Esophagus muscularis mucosa (tissue), 4 donors: ENCODE results near the gene CDK2AP2. TPM values are rescaled to one million over a fixed set of nuclear protein-coding genes. Genes with fewer than 3 reads are reported as not detected.

ENCODE experiments used
- DNase-seq: peaks from one replicate; pipeline ENCODE4 v3.0.0-alpha.2; 2017; ENCODE audit errors: extremely low spot score
- H3K27ac ChIP-seq, 4 donors: fragments of 200-600 bp; sonication (generic); replicated peaks in 1 of 4; 1 replicate in 3 of 4; 2 replicates in 1 of 4; pipeline ENCODE4 v1.5.1; 2016 to 2019; ENCODE audit warnings: mild to moderate bottlenecking in 1 of 4
- H3K27me3 ChIP-seq, 4 donors: fragments of 200-600 bp; sonication (generic); one replicate each; pipeline versions ENCODE4 v1.5.1 to v1.6.0; 2016 to 2019
- H3K36me3 ChIP-seq, 4 donors: fragments of 200-600 bp; sonication (generic); one replicate each; pipeline ENCODE4 v1.5.1; 2016 to 2019
- H3K4me1 ChIP-seq, 4 donors: fragments of 200-600 bp; sonication (generic); one replicate each; pipeline ENCODE4 v1.5.1; 2016 to 2019
- H3K4me3 ChIP-seq, 4 donors: fragments of 200-600 bp; sonication (generic); 1 replicate in 2 of 4; 2 replicates in 2 of 4; pipeline ENCODE4 v1.5.1; 2016 to 2019; ENCODE audit warnings: mild to moderate bottlenecking in 4 of 4, moderate library complexity in 1 of 4
- H3K9me3 ChIP-seq, 4 donors: fragments of 200-600 bp; sonication (generic); 1 replicate in 3 of 4; 2 replicates in 1 of 4; pipeline ENCODE4 v1.5.1; 2016 to 2019
- EP300 ChIP-seq: sonication (generic); formaldehyde crosslinking; IDR thresholded peaks from one replicate; pipeline ENCODE4 v1.6.1; 2017; ENCODE audit warnings: antibody characterized with exemption
- POLR2A ChIP-seq: fragments of 450-650 bp; IDR thresholded peaks from one replicate; pipeline ENCODE4 v1.6.1; 2017; ENCODE audit warnings: antibody characterized with exemption, moderate library complexity, mild to moderate bottlenecking, low read depth
- POLR2AphosphoS5 ChIP-seq, 2 donors: sonication (generic); formaldehyde crosslinking; IDR thresholded peaks; one replicate each; pipeline ENCODE4 v1.6.1; 2017; ENCODE audit warnings: antibody characterized with exemption in 2 of 2
- whole genome bisulfite sequencing: methylation state at CpG from one replicate; pipeline ENCODE4 v1.1.5; 2018; 5-methylcytosine and 5-hydroxymethylcytosine counted together
- intact Hi-C: fragments of 100-400 bp; cut with DNase I; formaldehyde crosslinking; loops from one replicate; pipeline ENCODE4 v1.15.1; 2023
- total RNA-seq, 4 donors: library from RNA; depleted of rRNA; stranded (reverse); fragments of >200 nt; gene quantifications; one replicate each; pipeline versions ENCODE4 v1.1.0 to v1.2.1, GENCODE V29; 2016
- TF ChIP-seq, protein P1 (sequence below), 3 experiments: fragments of 200-600 bp in 2 of 3; fragments of 450-650 bp in 1 of 3; sonication (generic) in 2 of 3; IDR thresholded peaks; one replicate each; pipeline ENCODE4 v1.5.1; 2017 to 2019; ENCODE audit warnings: antibody characterized with exemption in 3 of 3, mild to moderate bottlenecking in 2 of 3, moderate library complexity in 1 of 3

CDK2AP2 gene
- total RNA-seq, 4 donors from 2014 or later, result 61.0 to 111 (median 67.8) TPM

DNA sequence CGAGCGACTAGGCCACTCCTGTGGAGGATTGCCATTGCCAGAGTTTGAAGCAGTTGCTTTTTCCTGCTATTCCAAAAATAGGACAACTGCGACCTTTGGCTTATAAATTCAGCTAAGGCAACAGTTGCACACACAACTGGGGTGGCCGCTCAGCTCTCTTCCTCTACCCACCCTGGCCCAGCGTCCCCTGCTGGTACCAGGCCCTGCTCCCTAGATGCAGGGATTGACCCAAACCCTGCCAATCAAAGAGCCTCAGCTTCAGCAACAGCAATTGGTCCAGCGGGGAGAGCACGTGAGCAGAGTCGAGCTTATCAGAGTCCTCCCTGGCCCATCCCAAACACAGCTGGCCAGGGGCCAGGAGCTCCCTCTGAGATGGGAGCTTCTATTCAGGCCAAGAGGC is 37.3 kb upstream of the CDK2AP2 start:
- DNase-seq, result no peak
- Histone ChIP-seq H3K9me3 (no peaks in the 10 kb centered on the region), H3K27me3 (no peaks in the 10 kb centered on the region), H3K4me1 (peaks cover 0 to 9% (median 0%) of the 10 kb centered on the region in 4 donors), H3K4me3 (no peak overlapping the region), H3K36me3 (no peaks in the 10 kb centered on the region), H3K27ac (no peak overlapping the region)
- TF ChIP-seq EP300, result no peak
- TF ChIP-seq, protein P1, sequence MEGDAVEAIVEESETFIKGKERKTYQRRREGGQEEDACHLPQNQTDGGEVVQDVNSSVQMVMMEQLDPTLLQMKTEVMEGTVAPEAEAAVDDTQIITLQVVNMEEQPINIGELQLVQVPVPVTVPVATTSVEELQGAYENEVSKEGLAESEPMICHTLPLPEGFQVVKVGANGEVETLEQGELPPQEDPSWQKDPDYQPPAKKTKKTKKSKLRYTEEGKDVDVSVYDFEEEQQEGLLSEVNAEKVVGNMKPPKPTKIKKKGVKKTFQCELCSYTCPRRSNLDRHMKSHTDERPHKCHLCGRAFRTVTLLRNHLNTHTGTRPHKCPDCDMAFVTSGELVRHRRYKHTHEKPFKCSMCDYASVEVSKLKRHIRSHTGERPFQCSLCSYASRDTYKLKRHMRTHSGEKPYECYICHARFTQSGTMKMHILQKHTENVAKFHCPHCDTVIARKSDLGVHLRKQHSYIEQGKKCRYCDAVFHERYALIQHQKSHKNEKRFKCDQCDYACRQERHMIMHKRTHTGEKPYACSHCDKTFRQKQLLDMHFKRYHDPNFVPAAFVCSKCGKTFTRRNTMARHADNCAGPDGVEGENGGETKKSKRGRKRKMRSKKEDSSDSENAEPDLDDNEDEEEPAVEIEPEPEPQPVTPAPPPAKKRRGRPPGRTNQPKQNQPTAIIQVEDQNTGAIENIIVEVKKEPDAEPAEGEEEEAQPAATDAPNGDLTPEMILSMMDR (IDR thresholded peaks at IDR 0.05), result no peak
- no peak for TF ChIP-seq POLR2AphosphoS5 (IDR thresholded peaks at IDR 0.05)
- no peak for TF ChIP-seq POLR2A
- 63% methylated on average over 8 of the region's 8 CpGs for WGBS
- intact Hi-C loops, result no loop called here

DNA sequence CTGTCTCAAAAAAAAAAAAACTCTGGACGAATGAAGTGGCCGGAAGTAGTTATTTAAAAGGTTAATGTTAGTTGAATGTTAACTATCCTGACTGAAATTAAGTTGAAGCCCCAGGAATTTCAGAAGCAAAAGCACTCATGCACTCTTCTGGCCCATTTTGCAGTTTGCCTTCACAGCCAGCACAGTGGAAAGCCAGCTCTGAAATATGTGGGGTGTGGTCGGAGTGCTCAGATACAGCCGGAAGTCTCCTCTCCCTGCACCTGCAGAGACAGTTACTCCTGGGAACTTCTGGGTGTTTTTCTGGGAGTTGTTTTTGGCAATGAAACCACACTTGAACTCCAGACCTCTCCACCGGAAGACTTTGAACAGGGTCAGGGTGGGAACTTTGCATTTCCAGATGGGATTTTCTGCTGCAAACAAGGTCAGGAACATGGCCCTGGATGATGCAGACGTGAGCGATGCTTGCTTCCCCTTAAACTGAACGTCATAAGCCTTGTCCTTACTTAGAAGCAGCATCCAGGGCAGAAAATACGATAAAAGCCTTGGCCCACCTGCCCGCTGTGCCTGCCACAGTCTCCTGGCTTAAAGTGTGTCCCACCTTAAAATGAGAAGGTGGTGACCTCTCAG is 36.8 kb upstream of the CDK2AP2 start:
- Histone ChIP-seq H3K27ac (no peak overlapping the region), H3K4me1 (peaks cover 0 to 9% (median 0%) of the 10 kb centered on the region in 4 donors), H3K27me3 (no peaks in the 10 kb centered on the region), H3K4me3 (no peak overlapping the region), H3K9me3 (no peaks in the 10 kb centered on the region), H3K36me3 (no peaks in the 10 kb centered on the region)
- DNase-seq, result no peak
- TF ChIP-seq POLR2AphosphoS5 (IDR thresholded peaks at IDR 0.05) (no peak), EP300 (no peak)
- intact Hi-C loops, result no loop called here
- 70% methylated on average over 8 of the region's 10 CpGs for WGBS

DNA sequence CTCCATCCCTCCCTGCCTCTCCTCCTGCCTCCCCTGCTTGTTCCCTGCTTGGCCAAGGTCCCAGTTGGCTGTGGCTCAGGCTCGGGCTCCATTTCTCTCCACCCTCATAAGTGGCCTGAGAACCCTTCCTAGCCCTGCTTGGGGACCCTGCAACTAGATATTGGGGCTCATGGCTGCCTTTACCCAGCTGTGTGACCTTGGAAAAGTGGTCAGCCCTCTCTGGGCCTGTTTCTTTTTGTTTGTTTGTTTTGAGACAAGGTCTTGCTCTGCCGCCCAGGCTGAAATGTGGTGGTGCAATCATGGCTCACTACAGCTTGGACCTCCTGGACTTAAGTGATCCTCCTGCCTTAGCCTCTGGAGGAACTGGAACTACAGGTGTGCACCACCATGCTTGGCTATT is 35.6 kb upstream of the CDK2AP2 start:
- Histone ChIP-seq H3K27me3 (no peaks in the 10 kb centered on the region), H3K27ac (no peak overlapping the region), H3K9me3 (no peaks in the 10 kb centered on the region), H3K36me3 (no peaks in the 10 kb centered on the region), H3K4me3 (no peak overlapping the region), H3K4me1 (peaks cover 0 to 9% (median 0%) of the 10 kb centered on the region in 4 donors)
- 100% methylated on average over 1 of the region's 2 CpGs for WGBS
- intact Hi-C loops, result no loop called here
- no peak for DNase-seq
- no peak for TF ChIP-seq EP300
- no peak for TF ChIP-seq POLR2A
- no peak for TF ChIP-seq POLR2AphosphoS5 (IDR thresholded peaks at IDR 0.05)
- TF ChIP-seq, protein P1 (IDR thresholded peaks at IDR 0.05), result no peak

DNA sequence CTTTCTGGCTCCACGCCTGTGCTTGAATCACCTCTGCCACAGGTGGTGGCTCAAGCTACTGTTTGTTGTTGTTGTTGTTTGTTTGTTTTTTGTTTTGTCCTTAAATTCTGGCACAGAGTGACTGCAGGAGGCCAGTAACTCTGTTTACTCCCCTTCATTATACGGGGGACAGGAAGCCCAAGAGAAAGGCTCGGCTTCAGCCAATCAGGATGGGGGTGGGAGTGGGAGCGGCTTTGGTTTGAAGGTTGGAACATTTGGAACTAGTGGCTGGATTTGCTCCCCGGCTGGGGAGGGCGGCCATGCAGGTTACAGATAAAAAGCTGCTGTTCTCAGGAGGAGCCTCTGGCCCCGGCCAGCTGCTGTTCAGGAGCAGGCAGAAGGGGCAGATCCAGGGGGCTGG is 35.0 kb upstream of the CDK2AP2 start:
- H3K4me1 ChIP-seq, result peaks cover 0 to 9% (median 0%) of the 10 kb centered on the region in 4 donors
- DNase-seq, result no peak
- 75% methylated on average over 6 of the region's 7 CpGs for WGBS
- H3K27ac ChIP-seq, result no peak overlapping the region
- intact Hi-C loops, result no loop called here
- no peaks in the 10 kb centered on the region for H3K9me3 ChIP-seq
- no peaks in the 10 kb centered on the region for H3K27me3 ChIP-seq
- TF ChIP-seq POLR2AphosphoS5 (IDR thresholded peaks at IDR 0.05) (no peak), POLR2A (no peak), EP300 (no peak)
- TF ChIP-seq, protein P1 (IDR thresholded peaks at IDR 0.05), result no peak
- no peak overlapping the region for H3K4me3 ChIP-seq
- no peaks in the 10 kb centered on the region for H3K36me3 ChIP-seq

DNA sequence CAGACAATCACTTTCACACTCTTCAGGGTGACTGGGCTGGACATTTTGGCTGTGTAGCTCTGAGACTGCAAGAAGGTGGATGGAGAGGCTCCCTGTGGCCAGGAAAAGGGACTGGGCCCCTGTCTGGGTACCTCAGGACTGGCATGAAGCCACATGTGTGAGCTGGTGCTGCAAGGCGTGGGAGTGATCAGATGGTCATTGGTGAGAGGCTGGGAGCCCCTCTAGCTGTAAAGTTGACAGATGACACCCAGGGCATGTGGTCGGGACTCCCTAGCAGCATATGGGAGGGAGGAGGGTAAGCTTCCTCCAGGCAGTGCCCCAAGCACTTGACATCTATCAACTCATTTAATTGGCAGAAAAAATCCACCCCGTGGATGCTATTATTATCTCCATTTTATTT is 34.2 kb upstream of the CDK2AP2 start:
- no peak overlapping the region for H3K4me3 ChIP-seq
- H3K4me1 ChIP-seq, result peaks cover 0 to 9% (median 0%) of the 10 kb centered on the region in 4 donors
- 68% methylated on average over 3 of the region's 3 CpGs for WGBS
- H3K36me3 ChIP-seq, result no peaks in the 10 kb centered on the region
- H3K27ac ChIP-seq, result no peak overlapping the region
- DNase-seq, result no peak
- TF ChIP-seq, protein P1 (IDR thresholded peaks at IDR 0.05), result no peak
- TF ChIP-seq EP300, result no peak
- no peak for TF ChIP-seq POLR2AphosphoS5 (IDR thresholded peaks at IDR 0.05)
- no peak for TF ChIP-seq POLR2A
- H3K27me3 ChIP-seq, result no peaks in the 10 kb centered on the region
- H3K9me3 ChIP-seq, result no peaks in the 10 kb centered on the region
- intact Hi-C loops, result no loop called here
